ENCODE measurements around the gene ABHD1. TPM values are rescaled to one million over a fixed set of nuclear protein-coding genes. Genes with fewer than 3 reads are reported as not detected.

ABHD1 gene
- total RNA-seq, 1 experiment from 2014 or later: not detected

GRCh38 chr2:27128668-27129571 lies 5.3 kb downstream of the ABHD1 start:
- H3K4me3 ChIP-seq: no peak overlapping the region
- no peak for DNase-seq (ENCODE audit: low read depth in 1 of 2, low spot score in 2 of 2)
- H3K27ac ChIP-seq: no peak overlapping the region
- no peaks in the 10 kb centered on the region for H3K9me3 ChIP-seq (replicated peaks)
- H3K4me1 ChIP-seq (replicated peaks): peaks cover 10% of the 10 kb centered on the region
- peaks cover 41% of the 10 kb centered on the region for H3K36me3 ChIP-seq
- H3K27me3 ChIP-seq (replicated peaks): no peaks in the 10 kb centered on the region

GRCh38 chr2:27130396-27130795 lies 6.8 kb downstream of the ABHD1 start:
- no peaks in the 10 kb centered on the region for H3K27me3 ChIP-seq (replicated peaks)
- H3K27ac ChIP-seq: no peak overlapping the region
- H3K9me3 ChIP-seq (replicated peaks): no peaks in the 10 kb centered on the region
- H3K4me3 ChIP-seq: no peak overlapping the region
- H3K36me3 ChIP-seq: peaks cover 45% of the 10 kb centered on the region
- peaks cover 14% of the 10 kb centered on the region for H3K4me1 ChIP-seq (replicated peaks)
- no peak for DNase-seq (ENCODE audit: low read depth in 1 of 2, low spot score in 2 of 2)

- Histone ChIP-seq H3K4me3 (no peak overlapping the region), H3K27ac (no peak overlapping the region)
These were observed 7.8 kb downstream of the ABHD1 start for GRCh38 chr2:27131429-27131828.

DNA sequence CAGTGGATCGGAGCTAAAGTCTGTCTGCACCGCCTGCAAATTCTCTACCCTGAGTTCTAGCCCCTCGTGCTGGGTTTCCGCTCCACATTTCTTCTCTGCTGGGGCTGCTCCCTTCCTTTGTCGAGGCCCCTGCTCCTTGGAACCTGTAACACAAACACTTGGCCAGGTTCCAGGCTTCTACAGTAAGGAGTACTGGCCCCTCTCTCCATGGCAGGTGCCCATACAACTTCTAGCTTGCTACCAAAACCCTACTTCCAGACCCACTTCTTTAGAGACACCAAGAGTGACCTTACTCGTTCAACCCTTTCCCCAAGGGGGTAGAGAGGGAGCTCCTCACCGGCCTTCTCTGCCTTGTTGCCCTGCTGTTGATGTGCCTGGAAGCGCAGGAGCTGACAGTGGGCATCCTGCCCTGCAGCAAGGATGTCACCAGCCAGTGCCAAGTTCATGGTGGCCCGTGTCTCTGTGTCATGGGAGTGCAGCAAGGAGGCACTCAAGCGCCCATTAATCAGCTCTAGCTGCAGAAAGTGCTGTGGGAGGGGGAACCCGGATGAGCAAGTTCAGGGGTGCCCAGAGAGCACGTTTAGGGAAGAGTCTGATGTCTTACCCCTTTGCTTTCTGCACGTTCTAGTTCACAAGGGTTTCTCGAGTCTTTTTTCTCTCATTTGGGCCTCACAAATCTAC lies 9.7 kb downstream of the ABHD1 start:
- Histone ChIP-seq H3K4me3 (peak overlapping the region; percentile 94), H3K27ac (no peak overlapping the region), H3K27me3 (replicated peaks) (no peaks in the 10 kb centered on the region), H3K4me1 (replicated peaks) (peaks cover 14% of the 10 kb centered on the region), H3K9me3 (replicated peaks) (no peaks in the 10 kb centered on the region), H3K36me3 (peaks cover 45% of the 10 kb centered on the region)
- DNase-seq (ENCODE audit: low read depth in 1 of 2, low spot score in 2 of 2): peak in 1 of 2 experiments; percentile 29

More at GRCh38 chr2:27131429-27131828, 7.8 kb downstream of the ABHD1 start:
- Histone ChIP-seq H3K27me3 (replicated peaks) (no peaks in the 10 kb centered on the region), H3K36me3 (peaks cover 45% of the 10 kb centered on the region), H3K9me3 (replicated peaks) (no peaks in the 10 kb centered on the region), H3K4me1 (replicated peaks) (peaks cover 14% of the 10 kb centered on the region)
- DNase-seq (ENCODE audit: low read depth in 1 of 2, low spot score in 2 of 2): no peak

- Histone ChIP-seq H3K27me3 (replicated peaks) (no peaks in the 10 kb centered on the region), H3K27ac (no peak within 1 kb of the TSS)
These were observed 10.5 kb downstream of the ABHD1 start, which contains the start of gene PREB for GRCh38 chr2:27133905-27134780. TSS of gene PREB (minus strand) at chr2:27134636. CDS start at chr2:27134421, 215 bp downstream.

DNA sequence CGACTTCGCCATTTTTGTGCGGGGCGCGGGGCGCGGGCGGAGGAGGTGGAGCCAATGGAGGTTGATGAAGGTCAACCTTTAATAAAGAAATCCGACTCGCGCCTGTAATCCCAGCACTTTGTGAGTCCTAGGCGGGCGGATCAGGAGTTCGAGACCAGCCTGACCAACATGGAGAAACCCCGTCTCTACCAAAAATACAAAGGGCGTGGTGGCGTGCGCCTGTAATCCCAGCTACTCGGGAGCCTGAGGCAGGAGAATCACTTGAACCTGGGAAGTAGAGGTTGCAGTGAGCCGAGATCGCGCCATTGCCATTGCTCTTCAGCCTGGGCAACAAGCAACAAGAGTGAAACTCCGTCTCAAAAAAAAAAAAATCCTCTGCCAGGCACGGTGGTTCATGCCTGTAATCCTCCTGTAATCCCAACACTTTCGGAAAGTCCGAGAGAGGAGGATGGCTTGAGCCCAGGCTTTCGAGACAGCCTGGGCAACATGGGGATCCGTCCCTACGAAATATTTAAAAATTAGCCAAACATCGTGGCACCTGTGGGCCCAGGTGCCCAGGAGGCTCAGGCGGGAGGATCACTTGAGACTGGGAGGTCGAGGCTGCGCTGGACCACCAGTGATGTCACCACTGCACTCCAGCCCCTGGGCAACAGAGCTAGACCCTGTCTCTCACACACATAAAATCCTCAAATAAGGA lies 11.3 kb downstream of the ABHD1 start:
- DNase-seq (ENCODE audit: low read depth in 1 of 2, low spot score in 2 of 2): no peak
- Histone ChIP-seq H3K27me3 (replicated peaks) (no peaks in the 10 kb centered on the region), H3K9me3 (replicated peaks) (no peaks in the 10 kb centered on the region), H3K36me3 (peaks cover 40% of the 10 kb centered on the region), H3K4me3 (peak overlapping the region; percentile 94), H3K27ac (no peak overlapping the region), H3K4me1 (replicated peaks) (peaks cover 14% of the 10 kb centered on the region)

More at GRCh38 chr2:27133905-27134780, 10.5 kb downstream of the ABHD1 start, which contains the start of gene PREB:
- H3K4me3 ChIP-seq: peak within 1 kb of the TSS; percentile 94
- peak; percentile 94 to 97 for DNase-seq (ENCODE audit: low read depth in 1 of 2, low spot score in 2 of 2)
- no peaks in the 10 kb centered on the region for H3K9me3 ChIP-seq (replicated peaks)
- H3K36me3 ChIP-seq: peaks cover 45% of the 10 kb centered on the region
- peaks cover 14% of the 10 kb centered on the region for H3K4me1 ChIP-seq (replicated peaks)

DNA sequence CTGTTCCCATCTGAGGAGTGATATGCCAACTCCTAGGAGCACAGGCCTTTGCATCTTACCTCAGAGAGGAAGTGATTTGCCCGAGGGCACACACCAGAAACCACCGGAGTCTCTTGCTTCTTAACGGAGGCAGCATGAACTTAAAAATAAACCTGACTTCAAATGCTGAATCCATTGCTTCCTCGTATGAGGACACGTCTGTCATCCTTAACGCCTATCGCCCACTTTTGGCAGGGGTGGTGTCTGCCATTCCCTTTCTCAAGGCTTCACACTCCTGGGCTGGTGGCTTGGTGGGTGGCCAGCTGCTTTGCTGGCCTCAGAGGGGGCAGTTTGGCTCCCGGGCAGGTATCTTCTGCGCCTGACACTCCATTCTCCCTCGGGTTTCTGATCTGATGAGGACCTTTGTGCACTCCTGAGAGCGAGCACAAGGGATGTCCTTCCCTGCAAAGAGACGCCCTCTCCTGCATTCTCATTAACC lies 11.9 kb downstream of the ABHD1 start:
- DNase-seq (ENCODE audit: low read depth in 1 of 2, low spot score in 2 of 2): no peak
- Histone ChIP-seq H3K9me3 (replicated peaks) (no peaks in the 10 kb centered on the region), H3K4me3 (no peak overlapping the region), H3K36me3 (peaks cover 34% of the 10 kb centered on the region), H3K4me1 (replicated peaks) (peaks cover 14% of the 10 kb centered on the region), H3K27me3 (replicated peaks) (no peaks in the 10 kb centered on the region), H3K27ac (no peak overlapping the region)

- peaks cover 22% of the 10 kb centered on the region for H3K36me3 ChIP-seq
- peaks cover 14% of the 10 kb centered on the region for H3K4me1 ChIP-seq (replicated peaks)
- H3K27ac ChIP-seq: no peak overlapping the region
- H3K9me3 ChIP-seq (replicated peaks): no peaks in the 10 kb centered on the region
- no peak for DNase-seq (ENCODE audit: low read depth in 1 of 2, low spot score in 2 of 2)
- no peak overlapping the region for H3K4me3 ChIP-seq
- H3K27me3 ChIP-seq (replicated peaks): no peaks in the 10 kb centered on the region
These were observed 13.1 kb downstream of the ABHD1 start for GRCh38 chr2:27136751-27137150.

GRCh38 chr2:27137322-27137935 lies 13.8 kb downstream of the ABHD1 start:
- 0 out of 2 replicates have a peak, but pooled peaks cover 2% of the 10 kb centered on the region for H3K9me3 ChIP-seq (replicated peaks)
- H3K27ac ChIP-seq: no peak overlapping the region
- no peaks in the 10 kb centered on the region for H3K27me3 ChIP-seq (replicated peaks)
- H3K4me1 ChIP-seq (replicated peaks): peaks cover 14% of the 10 kb centered on the region
- no peak overlapping the region for H3K4me3 ChIP-seq
- DNase-seq (ENCODE audit: low read depth in 1 of 2, low spot score in 2 of 2): no peak
- peaks cover 15% of the 10 kb centered on the region for H3K36me3 ChIP-seq

DNA sequence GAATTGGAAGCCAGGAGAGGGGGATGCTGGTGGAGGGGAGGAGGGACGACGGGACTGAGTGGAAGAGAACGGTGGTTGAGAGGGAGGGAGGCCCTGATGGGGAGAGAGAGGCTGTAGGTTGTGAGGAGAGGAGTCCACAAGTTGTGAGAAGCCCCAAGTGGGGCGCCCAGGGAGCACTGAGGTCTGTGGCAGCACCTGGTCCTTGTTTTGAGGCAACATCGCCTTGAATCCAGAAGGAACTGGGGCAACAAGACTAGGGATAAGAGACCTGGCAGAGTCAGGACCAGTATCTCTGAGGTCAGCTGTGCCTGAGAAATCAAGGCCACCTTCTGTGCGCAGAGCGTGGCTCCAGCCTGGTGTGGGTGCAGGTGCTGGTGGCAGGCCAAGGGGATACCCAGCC lies 14.5 kb downstream of the ABHD1 start:
- 0 out of 2 replicates have a peak, but pooled peaks cover 2% of the 10 kb centered on the region for H3K9me3 ChIP-seq (replicated peaks)
- H3K4me3 ChIP-seq: no peak overlapping the region
- H3K36me3 ChIP-seq: peaks cover 8% of the 10 kb centered on the region
- no peak for DNase-seq (ENCODE audit: low read depth in 1 of 2, low spot score in 2 of 2)
- H3K4me1 ChIP-seq (replicated peaks): peaks cover 9% of the 10 kb centered on the region
- H3K27ac ChIP-seq: no peak overlapping the region
- H3K27me3 ChIP-seq (replicated peaks): no peaks in the 10 kb centered on the region

DNA sequence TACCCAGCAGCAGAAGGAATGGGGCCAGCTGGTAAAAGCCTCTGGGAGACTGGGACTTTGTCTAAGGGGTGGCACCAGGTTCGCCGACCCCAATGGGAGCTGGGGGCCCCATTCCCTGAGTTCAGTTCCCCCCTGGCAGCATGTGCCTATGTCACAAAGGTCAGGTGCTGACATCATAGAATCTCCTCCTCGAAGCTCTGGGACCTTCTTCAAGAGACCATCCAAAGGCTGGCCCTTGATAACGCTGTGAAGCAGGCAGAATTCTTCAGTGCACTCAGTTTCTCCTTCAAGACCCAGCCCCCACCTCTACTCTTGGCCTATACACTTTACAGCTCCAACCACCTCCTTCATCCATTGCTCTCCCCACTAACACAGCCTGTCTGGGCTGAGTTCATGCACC lies 15.7 kb downstream of the ABHD1 start, which contains the start of gene PRR30:
TSS of gene PRR30 (minus strand) at position 101 of the 400 bp plus-strand sequence. CDS start 1,081 bp downstream, outside the sequence.
- H3K9me3 ChIP-seq (replicated peaks): 0 out of 2 replicates have a peak, but pooled peaks cover 2% of the 10 kb centered on the region
- H3K27me3 ChIP-seq (replicated peaks): no peaks in the 10 kb centered on the region
- peaks cover under 1% of the 10 kb centered on the region for H3K36me3 ChIP-seq
- H3K4me3 ChIP-seq: no peak within 1 kb of the TSS
- DNase-seq (ENCODE audit: low read depth in 1 of 2, low spot score in 2 of 2): no peak
- H3K27ac ChIP-seq: no peak within 1 kb of the TSS
- H3K4me1 ChIP-seq (replicated peaks): peaks cover 4% of the 10 kb centered on the region

DNA sequence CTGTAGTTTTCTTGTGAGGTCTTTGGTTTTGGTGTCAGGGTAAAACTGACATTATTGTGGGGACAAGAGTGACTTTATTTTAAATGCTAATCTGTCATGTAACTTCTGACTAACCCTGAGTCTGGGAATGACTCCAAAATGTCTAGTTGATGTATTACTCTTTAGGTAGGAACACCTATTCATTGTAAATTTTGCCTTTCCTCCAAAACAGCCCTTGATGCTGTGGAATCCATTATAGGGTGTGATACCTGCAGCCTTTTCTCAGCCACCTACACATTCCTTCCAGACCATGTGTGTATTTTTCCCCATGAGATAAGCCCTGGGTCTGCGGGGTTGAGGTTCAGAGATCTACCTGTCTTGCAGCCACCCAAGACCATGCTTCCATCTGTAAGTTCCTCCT lies 19.7 kb downstream of the ABHD1 start:
- Histone ChIP-seq H3K4me3 (no peak overlapping the region), H3K36me3 (no peaks in the 10 kb centered on the region), H3K27ac (no peak overlapping the region), H3K9me3 (replicated peaks) (0 out of 2 replicates have a peak, but pooled peaks cover 2% of the 10 kb centered on the region), H3K27me3 (replicated peaks) (no peaks in the 10 kb centered on the region), H3K4me1 (replicated peaks) (no peaks in the 10 kb centered on the region)
- no peak for DNase-seq (ENCODE audit: low read depth in 1 of 2, low spot score in 2 of 2)

Measured in SJSA1 (cell line).